Spleen (tissue), 7 donors: ENCODE results near the gene AMIGO3.

Experiments used
- CTCF ChIP-seq, 11 experiments: fragments of 200-600 bp in 7 of 11; fragments of 450-650 bp in 4 of 11; sonication (generic) in 4 of 11; IDR thresholded peaks in 8 of 11; conservative IDR thresholded peaks in 3 of 11; 1 replicate in 7 of 11; 2 replicates in 4 of 11; pipeline versions ENCODE4 v1.4.0 to v1.8.0; 2016 to 2021; ENCODE audit warnings: antibody characterized with exemption in 11 of 11, inconsistent platforms in 4 of 11, mild to moderate bottlenecking in 1 of 11
- POLR2A ChIP-seq, 3 donors: fragments of 450-650 bp; IDR thresholded peaks; one replicate each; pipeline ENCODE4 v1.5.1; 2017; ENCODE audit warnings: antibody characterized with exemption in 3 of 3, mild to moderate bottlenecking in 1 of 3
- donor health status: DM: no; HTN: no; CAD: no; lungs with moderate emphysema.
- donor health status: DM: no; HTN: no; CAD: no.
- donor health status: DM: no; HTN: no; CAD: no.

- TF ChIP-seq CTCF (IDR thresholded peaks at IDR 0.05 in 8 of 11, conservative IDR thresholded peaks at IDR 0.05 in 3 of 11) = no peak
- TF ChIP-seq POLR2A (IDR thresholded peaks at IDR 0.05) = no peak
Measured at GRCh38 chr3:49716169-49716568, 3.3 kb downstream of the AMIGO3 start.
